HPDE6-E6E7 (cell line): ENCODE data around the gene FSIP1.

ENCODE experiments used
- DNase-seq: peaks from one replicate; pipeline ENCODE4 v3.0.0; 2011; ENCODE audit warnings: missing footprints; ENCODE audit errors: extremely low spot score

Gene FSIP1

DNA sequence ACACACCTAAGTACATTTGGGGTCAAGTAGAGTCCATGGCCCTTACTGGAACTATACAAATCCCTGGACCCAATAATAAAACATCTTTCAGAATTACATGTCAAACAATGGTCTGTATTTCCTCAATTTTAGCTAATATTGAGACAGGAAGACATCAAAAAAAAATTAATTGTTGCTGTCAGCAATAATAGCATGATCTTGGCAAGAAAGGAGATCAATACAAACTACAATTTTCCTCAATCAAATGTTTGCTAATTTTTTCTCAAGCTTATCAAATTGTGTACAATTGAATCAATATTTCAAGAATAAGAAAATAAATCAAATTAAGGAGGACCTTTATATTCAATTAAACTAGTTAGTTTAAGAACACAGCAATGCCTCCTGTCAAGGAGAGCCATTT, 62.6 kb downstream of the FSIP1 start:
- no peak for DNase-seq

DNA sequence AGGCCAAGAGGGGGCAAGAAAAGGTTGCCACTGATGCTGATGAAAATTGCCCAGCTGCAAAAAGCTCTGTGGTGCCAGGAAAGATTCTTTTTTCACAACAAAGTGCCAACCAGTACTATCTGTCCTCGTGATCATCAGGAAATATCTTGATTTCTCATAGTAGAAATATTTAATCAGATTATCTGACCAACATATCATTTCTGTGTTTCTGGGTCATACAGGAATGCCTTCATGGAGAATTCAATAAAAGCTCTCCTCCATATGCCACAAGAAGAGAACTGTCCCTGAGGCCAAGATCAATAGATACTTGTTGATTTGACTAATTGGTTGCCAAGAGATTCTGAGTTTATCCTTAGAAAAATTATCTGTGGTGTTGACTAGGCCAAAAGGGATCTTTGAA, 63.5 kb downstream of the FSIP1 start:
- no peak for DNase-seq

DNA sequence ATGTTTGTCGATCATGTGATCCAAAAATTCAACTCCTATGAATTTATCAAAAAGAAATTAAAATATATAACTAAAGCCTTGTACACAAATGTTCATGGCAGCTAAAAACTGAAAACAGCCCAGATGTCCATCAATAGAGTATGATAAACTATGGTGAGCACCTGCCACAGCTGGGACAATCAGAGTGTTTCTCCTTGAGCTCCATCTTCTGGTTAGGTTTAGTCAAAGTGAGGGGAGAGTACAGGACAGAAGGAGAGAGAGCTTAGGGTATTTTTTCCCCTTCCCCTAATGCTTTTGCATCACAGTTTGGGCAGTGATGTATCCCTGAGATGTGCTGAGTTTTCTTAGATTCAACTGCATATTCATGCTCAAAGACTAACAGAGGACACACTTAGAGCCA, 65.5 kb downstream of the FSIP1 start:
- no peak for DNase-seq

DNA sequence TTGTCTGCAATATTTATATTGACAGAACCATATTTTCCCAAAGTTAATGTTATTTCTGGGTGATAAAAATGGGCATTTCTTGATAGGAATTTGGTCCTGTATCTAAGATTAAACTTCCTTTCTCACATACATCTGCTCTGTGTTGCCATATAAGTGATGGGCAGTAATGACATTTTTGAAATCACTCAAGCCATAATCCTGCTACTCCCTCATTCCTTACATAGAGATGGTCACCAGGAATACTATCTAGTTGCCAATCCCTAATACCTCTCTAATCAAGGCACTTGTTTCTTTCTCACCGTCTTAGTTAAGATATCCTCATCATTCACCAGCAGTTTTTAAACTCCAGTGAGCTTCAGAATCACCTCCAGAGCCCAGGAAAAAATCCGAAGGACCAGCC, 68.4 kb downstream of the FSIP1 start:
- DNase-seq, result no peak

DNA sequence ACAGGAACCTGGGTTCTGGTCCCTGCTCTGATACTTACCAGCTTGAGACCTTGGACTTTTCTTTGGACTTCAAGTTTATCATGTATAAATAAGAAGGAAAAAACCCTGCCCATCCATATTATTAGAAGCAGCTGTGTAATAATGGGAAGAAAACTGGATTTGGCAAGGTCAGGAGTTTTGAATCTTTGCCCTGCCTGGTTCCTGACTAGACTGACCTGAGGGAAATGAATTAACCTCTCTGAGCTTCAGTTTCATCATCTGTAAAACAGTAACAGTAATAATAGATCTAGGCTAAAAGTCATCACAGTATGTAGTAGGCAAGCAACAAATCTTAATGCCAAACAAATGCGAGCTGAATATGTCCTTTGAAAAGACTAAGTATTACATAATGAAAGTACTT, 68.8 kb downstream of the FSIP1 start:
- no peak for DNase-seq

DNA sequence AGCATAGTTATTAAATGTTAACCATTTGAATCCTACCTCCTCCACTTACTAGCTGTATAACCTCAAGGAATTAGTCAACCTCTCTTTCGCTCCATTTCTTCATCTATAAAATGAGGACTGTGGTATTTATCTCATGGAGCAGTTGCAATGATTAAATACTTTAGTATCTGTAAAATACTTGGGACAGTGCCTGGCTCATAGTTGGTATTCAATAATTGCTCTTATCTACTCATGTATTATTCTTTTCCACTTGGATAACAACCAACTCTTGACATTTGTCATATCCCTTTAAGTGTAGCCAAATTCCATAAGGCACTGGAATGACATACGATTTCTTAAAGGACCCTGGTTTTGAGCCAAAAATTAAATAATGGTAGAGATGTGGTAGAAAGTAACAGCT, 72.0 kb downstream of the FSIP1 start:
- DNase-seq, result no peak

DNA sequence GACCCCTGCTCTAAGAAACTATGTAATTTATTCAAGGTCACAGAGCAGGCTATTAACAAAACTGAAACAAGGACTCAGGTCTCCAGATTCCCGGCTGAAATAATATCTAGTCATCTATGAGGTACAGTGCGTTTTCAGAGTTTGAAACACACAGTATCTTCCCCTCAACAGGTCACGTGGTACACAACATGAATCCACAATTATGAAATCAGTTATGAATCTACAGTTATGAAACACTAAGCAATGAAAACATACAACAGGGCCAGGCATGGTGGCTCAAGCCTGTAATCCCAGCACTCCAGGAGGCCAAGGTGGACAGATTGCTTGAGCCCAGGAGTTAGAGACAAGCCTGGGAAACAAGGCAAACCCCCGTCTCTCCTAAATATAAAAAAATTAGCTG, 72.7 kb downstream of the FSIP1 start:
- DNase-seq, result no peak

DNA sequence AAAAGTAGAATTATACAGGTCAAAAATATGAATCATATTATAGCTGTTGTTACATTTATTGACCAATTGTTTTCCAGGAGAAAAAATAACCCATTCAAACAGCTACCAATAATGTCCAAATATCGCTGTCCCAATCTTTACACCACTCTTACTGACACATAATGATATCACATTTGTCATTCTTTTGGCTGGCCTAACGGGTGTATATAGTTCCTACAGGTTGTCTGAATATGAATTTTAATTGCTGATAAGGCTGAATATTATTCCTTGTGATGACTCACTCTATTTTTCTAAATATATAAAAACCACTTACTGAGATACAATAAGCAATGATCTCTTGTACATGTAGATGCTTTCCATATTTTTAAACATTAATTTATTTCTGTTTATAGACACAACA, 76.4 kb downstream of the FSIP1 start:
- no peak for DNase-seq

DNA sequence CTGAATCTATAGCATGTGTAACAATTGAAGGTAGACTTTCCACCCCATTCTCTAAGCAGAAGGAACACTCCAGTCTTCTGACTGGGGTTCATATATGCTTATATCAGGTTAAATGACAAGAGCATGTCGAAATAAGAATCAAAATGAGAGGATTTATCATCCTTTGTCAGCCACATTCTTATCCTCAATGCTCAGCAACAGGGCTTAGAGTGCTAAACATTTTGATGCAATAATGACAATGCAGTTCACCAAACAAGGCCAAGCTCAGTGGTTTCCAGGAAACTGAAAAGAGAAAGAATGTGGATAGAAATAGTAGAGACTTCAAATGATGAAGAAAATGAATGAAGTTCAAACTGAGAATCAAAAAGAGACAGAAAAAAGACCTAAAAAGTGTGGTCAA, 78.0 kb downstream of the FSIP1 start:
- peak; percentile 10 for DNase-seq

DNA sequence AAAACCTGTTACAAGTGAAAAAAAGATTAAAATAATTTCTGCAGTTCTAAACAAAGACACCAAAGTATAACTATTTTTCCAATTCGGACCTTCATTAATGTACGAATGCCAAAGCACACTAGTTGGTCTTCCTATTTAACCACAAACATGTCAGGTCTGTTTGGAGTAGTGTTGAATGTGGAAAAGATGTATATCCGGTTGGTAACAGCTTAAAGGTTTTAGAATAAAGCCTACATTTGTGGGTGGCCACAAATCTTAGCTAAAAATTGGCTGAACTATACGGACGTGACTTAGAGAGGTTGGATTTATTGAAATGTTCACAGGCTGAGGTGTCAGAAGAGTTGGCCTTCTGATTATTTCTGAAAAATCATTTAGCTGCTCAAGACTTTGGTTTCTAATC, 78.4 kb downstream of the FSIP1 start:
- DNase-seq, result no peak

DNA sequence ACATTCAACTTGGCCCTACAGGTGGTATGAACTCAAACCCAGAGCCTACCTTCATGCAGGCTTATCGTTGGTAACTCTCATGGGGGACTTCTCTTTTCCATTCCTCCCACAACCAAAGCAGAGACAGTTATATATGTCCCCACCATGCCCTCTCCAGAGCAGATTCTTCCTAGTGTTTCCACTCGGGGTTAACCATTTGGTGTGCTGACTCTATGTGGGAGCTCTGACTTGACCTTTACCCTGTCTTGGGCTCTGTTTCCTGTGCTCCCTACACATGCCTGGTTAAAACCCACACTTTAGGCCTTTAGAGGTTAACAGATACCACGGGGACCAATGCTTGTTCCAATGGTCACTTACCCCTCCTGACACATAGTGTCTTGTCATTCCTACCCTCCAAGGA, 80.7 kb downstream of the FSIP1 start:
- DNase-seq, result no peak

DNA sequence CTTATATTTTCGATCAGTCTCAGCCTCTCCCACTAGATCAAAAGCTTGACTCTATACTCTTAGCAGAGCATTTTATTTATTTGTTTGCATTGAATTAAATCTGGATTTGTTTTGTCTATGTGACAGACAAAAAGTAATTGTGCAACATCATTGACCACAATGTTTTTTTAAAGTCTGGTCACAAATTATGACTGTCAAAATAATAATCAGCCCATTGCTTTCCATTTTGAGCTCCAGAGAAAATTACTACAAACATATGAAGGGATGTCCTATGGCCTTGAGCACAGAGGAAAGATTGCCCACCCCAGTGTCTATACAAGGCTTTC, 82.3 kb downstream of the FSIP1 start:
- DNase-seq, result no peak

DNA sequence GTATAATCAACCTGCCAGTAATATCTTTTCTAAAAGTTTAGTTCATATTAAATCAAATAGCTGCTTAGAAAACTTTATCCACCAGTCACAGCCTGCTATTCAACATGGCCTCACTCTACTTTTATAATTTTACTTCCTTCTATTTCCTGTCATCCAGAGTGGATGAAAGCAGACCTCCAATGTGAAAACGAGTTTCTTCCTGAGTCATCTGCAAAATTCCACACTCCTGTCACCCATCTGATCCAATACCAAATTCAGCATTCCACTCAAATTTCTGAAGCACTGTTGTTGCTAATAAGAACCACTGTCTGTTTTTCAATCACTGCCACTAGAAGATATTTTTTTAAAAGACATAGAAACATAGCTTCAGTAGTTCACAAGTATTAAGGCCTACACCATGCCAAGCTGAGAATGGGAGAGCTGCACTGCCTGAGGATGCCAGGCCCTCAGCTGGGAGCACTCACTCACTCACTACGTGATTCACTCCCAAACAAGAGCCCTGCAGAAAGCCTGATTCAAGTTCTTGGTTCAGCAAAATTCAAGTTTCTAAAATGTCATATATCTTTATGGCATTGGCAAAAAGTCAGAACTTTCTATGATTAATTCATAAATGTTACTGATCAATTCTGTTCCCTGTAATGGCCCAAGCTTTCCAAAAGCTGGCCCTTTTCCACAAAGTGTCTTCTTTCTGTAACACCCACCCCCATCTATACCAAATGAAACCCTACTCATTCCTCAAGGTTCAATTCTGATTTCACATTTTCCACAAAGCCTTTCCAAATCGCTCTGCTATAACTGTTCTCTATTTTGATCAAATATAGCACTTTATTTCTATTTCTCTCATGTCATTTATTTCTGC, 82.9 kb downstream of the FSIP1 start:
- no peak for DNase-seq

DNA sequence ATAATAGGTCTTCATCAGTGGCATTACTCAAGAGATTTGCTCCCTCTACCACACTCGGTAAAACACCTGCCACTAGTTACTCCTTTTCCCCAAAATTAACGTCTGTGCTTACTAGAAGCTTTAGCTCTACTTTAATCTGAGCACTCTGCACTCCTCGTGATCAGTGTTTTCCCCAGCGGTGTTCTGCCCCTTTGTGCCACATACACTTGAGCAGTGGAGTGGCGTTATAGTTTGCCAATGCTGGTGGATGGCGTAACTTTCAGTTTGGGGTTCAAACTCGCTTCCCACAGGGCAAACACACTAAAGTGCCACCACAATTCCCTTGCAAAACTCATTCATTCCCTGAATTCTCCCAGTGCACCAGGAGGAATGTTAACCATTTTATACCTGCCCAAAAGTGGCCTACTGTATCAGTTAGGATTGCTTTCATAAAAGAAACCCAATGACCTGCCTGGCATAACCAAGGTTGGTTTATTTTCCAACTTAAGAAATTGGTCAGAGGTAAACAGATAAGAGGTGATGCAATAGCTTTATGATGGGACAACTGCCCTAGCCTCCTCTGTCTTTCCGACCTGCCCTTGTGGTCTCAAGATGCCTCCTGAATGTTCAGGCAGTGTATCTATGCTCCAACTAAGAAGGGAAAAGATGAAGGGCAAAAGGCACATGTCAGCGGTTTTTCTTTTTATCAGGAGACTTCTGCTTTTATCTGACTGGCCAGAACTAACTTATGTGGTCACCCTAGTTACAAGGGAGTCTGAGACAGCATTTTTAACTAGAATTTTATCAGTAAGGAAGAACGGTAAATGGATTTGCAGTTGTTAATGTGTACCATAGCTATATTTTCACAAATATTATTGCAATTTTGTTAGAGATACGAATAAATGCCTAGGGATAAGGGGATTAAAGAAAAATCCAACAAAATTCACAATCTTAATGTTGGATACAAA, 83.9 kb downstream of the FSIP1 start:
- DNase-seq, result no peak

DNA sequence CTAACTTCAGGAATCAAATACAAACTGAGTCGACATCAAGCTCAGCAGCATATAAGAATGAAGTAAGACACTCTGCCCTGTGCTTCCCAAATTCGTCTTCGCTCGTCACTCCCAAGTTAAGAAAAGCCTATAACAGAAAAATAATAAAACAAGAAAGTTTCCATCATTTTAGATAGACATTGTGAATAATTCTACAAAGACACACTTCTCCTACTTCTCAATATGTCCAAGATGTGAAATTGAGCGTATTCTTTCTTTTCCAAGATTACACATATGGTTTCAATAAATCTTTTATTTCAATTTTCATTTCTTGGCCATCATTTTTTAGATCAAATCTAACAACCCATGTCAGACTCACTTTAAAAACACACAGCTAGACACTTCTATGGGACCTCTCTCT, 85.1 kb downstream of the FSIP1 start:
- DNase-seq, result no peak

DNA sequence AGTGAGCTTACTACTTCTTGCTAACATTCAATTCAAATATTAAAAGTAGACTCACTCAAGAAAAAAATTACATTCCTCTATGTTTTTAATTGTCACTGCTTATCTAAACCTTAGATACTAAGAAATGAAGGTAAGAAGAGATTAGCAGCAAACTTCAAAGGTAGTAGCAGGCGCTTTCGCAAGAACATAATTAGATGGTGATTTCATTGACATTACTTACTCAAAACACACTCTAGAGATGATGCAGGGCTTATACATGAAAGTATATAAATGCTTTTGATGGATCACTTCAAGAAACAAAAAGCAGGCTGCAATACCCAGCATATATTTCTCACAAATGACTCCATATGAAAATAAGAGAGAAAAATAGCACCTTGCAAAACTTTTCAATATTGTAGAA, 86.8 kb downstream of the FSIP1 start:
- DNase-seq, result no peak

DNA sequence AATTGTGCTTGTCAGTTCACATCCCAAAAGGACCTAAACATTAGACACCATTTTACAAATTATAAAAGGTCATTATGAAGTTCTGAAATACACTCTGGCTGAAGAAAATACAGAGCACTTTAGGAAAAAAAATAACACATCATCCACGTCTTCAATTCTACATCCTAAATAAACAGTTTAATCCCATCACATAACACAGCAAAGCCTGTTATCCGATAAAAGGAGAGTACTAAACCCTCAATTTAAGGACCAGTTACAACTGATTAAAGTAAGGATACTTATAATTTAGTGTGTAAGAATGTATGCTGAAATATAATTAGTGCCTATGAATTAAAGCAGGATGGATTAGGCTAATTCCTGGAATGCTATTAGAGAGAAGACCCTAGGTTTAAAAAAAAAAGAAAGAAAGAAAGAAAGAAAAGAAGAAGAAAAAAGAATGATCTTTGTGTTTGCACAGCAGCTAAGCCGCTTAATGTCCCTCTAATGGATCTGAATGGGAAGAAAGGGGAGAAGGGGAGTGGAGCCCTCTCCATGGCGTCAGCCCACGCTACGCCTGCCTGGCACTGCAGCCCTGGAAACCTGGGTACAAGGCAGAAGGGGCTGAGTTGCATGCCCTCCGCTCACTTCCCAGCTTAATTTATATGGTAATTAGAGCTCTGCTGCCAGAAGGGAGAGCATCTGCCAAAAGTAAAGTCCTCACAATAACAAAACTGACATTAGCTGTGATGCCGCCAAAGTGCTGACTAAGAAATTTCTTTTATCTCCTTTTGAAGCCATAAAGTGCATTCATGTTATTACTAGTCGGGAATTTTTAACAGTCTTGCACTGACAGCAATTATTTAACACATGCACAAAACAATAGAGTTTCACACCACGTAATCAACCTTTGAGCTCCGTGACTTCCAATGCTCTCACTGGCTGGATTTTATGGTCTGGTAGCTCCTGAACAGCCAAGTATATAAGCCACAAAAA, 90.0 kb downstream of the FSIP1 start:
- DNase-seq, result no peak

DNA sequence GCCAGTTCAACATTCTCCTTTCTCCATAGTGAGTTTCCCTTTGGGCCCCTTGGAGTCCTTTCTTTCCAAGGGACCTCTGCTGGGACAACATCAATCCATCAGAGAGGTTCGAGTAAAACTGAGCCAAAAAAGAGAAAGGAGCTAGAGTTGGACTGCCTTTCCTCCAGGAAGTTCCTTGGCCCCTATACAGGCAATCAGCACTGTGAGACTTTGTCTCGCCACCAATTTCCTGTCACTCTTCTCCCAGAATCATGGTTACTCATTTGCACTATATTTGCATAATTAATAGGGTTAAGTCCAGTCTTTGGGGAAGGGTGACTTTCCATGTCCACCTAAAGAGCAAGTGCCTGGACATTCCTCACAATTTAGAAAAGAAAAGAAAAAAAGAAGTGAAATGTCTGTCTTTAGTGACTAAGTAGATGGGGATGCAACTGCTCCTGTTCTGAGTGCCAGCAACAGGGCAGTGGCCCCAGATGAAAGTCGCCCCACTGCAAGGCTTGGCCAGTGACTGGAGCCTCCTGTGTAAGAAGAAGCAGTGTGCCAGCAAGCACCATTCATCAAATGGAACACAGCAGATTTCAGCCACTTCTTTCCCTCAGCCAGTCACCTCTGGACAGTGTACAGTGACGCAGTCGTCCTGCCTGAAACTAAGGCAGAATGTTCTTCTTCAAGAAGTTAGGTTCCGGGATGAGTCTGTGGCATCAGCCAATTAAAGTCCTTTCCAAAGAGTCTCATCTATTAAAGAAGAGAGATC, 91.6 kb downstream of the FSIP1 start:
- no peak for DNase-seq

DNA sequence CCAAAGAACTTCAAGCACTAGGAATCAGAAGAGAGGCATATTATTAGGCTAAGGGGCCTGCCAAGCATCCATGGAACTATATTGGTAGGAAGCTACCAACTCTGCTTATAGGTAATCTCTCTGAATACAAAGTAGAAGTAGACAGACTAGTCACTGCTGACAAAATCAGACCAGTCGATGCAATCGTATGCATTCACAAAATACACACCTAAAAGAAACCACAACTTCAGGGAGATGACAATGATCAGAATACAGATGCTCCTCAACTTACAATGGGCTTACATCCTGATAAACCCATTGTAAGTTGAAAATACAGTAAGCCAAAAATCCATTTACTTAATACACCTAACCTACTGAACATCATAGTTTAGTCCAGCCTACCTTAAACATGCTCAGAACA, 94.7 kb downstream of the FSIP1 start:
- no peak for DNase-seq

DNA sequence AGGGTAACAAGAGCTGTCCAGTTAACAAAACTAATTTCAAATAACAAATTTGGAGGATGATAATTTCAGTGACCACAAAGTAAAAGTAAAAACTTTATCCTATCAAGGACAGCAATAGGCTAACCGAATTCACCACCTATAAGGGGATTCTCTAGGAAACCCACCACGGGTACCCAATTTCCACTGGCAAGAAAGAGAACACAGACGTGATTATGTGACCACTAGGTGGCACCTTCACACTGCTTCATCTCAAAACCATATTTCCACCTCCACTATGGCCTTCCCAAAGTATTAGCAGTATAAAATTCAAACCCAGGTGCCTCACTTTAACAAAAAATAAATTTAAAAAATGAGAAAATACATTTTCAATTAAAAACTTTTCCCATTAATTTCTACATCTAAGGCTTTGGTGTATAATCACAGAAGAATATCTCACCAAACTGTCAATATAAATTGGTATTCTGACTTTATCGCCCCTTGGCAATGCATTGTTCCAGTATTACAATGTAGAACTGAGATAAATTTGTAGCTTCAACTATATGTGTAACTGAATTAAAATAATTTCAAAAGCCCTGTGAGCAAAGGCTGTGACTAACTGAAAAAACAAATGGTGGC, 96.5 kb downstream of the FSIP1 start:
- DNase-seq, result peak; percentile 25

DNA sequence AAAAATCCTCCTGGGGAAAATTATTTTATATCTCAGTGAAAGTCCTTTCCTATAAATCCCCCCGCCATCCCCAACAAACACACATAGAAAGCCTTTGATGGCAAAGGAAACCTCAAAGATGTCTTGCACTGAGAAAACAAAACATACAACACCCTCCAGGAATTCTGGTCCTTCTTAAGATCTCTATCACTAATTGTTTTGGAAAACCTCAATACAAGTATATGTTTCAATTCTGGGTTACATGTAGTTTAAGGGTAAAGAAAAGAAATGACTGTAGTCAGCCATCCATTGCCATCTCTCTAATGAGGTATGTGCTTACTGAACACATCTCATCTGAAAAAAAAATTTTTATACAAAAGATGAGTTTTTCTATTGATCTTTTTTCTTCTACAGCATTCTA, 97.3 kb downstream of the FSIP1 start:
- DNase-seq, result no peak
